HEK293 (cell line): ENCODE data around the gene ANTXRL.
A peak's percentile ranks its signal among the peaks of the same experiment; 100 is the strongest.

Source experiments
- ATF2 ChIP-seq: fragments of 450-650 bp; formaldehyde crosslinking; IDR thresholded peaks from 2 replicates; pipeline ENCODE4 v1.5.1; 2016; ENCODE audit warnings: missing biosample characterization, missing genetic modification characterization, low read depth
- KLF17 ChIP-seq: fragments of 450-650 bp; formaldehyde crosslinking; IDR thresholded peaks from 2 replicates; pipeline ENCODE4 v1.5.1; 2016; ENCODE audit warnings: missing biosample characterization, missing genetic modification characterization
- MEIS1 ChIP-seq: sonication (generic); formaldehyde crosslinking; IDR thresholded peaks from 2 replicates; pipeline ENCODE4 v1.8.1; 2022; ENCODE audit warnings: missing genetic modification reagents, mild to moderate bottlenecking, borderline replicate concordance
- PRDM2 ChIP-seq: fragments of 450-650 bp; formaldehyde crosslinking; IDR thresholded peaks from 2 replicates; pipeline ENCODE4 v1.5.1; 2016; ENCODE audit warnings: missing biosample characterization, missing genetic modification characterization, borderline replicate concordance
- PRDM6 ChIP-seq: fragments of 450-650 bp; formaldehyde crosslinking; IDR thresholded peaks from 2 replicates; pipeline ENCODE4 v1.5.1; 2017; ENCODE audit warnings: missing biosample characterization, missing genetic modification characterization
- SALL2 ChIP-seq: fragments of 450-650 bp; formaldehyde crosslinking; IDR thresholded peaks from 2 replicates; pipeline ENCODE4 v1.5.0; 2017; ENCODE audit warnings: missing biosample characterization, mild to moderate bottlenecking, missing genetic modification characterization, borderline replicate concordance
- SETDB1 ChIP-seq: IDR thresholded peaks from one replicate; pipeline ENCODE4 v1.6.1; 2017; ENCODE audit warnings: mild to moderate bottlenecking, low read length, moderate library complexity, mixed read lengths; ENCODE audit not compliant: insufficient read length
- YY2 ChIP-seq: fragments of 450-650 bp; formaldehyde crosslinking; IDR thresholded peaks from 2 replicates; pipeline ENCODE4 v1.5.1; 2016; ENCODE audit warnings: missing biosample characterization, missing genetic modification characterization
- ZFHX2 ChIP-seq: fragments of 450-650 bp; formaldehyde crosslinking; conservative IDR thresholded peaks from 2 replicates; pipeline ENCODE4 v1.5.1; 2016; ENCODE audit warnings: missing biosample characterization, missing genetic modification characterization
- ZNF350 ChIP-seq: fragments of 450-650 bp; formaldehyde crosslinking; IDR thresholded peaks from 2 replicates; pipeline ENCODE4 v1.5.0; 2017; ENCODE audit warnings: missing biosample characterization, mild to moderate bottlenecking, missing genetic modification characterization
- ZNF549 ChIP-seq: fragments of 450-650 bp; IDR thresholded peaks from 2 replicates; pipeline ENCODE4 v1.5.1; 2018; ENCODE audit warnings: missing biosample characterization, missing genetic modification characterization, mild to moderate bottlenecking, inconsistent platforms, moderate library complexity
- ZNF610 ChIP-seq: fragments of 450-650 bp; formaldehyde crosslinking; IDR thresholded peaks from 2 replicates; pipeline ENCODE4 v1.5.1; 2016; ENCODE audit warnings: missing biosample characterization, missing genetic modification characterization, borderline replicate concordance
- TF ChIP-seq, protein P1 (sequence below): fragments of 450-650 bp; formaldehyde crosslinking; IDR thresholded peaks from 2 replicates; pipeline ENCODE4 v1.5.1; 2016; ENCODE audit warnings: missing biosample characterization, missing genetic modification characterization
- TF ChIP-seq, protein P2 (sequence below): fragments of 450-650 bp; formaldehyde crosslinking; IDR thresholded peaks from 2 replicates; pipeline ENCODE4 v1.5.1; 2016; ENCODE audit warnings: missing biosample characterization, missing genetic modification characterization
- TF ChIP-seq, protein P3 (sequence below): fragments of 450-650 bp; formaldehyde crosslinking; IDR thresholded peaks from 2 replicates; pipeline ENCODE4 v1.5.1; 2016; ENCODE audit warnings: missing biosample characterization, missing genetic modification characterization

ANTXRL gene

GRCh38 chr10:46284286-46285229, 2.2 kb upstream of the ANTXRL start (continued):
- TF ChIP-seq, protein P1, sequence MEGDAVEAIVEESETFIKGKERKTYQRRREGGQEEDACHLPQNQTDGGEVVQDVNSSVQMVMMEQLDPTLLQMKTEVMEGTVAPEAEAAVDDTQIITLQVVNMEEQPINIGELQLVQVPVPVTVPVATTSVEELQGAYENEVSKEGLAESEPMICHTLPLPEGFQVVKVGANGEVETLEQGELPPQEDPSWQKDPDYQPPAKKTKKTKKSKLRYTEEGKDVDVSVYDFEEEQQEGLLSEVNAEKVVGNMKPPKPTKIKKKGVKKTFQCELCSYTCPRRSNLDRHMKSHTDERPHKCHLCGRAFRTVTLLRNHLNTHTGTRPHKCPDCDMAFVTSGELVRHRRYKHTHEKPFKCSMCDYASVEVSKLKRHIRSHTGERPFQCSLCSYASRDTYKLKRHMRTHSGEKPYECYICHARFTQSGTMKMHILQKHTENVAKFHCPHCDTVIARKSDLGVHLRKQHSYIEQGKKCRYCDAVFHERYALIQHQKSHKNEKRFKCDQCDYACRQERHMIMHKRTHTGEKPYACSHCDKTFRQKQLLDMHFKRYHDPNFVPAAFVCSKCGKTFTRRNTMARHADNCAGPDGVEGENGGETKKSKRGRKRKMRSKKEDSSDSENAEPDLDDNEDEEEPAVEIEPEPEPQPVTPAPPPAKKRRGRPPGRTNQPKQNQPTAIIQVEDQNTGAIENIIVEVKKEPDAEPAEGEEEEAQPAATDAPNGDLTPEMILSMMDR (tag by site-specific recombination): 0 out of 2 replicates have a peak, but pooled peaks have one; percentile 14
- TF ChIP-seq ZNF610 (tag by site-specific recombination) (peak; percentile 11; the same call in 1 of the 2 replicates), ZNF549 (tag by site-specific recombination) (no peak), YY2 (tag by site-specific recombination) (no peak), MEIS1 (no peak), ZFHX2 (peak; percentile 94), KLF17 (tag by site-specific recombination) (no peak), PRDM6 (tag by site-specific recombination) (no peak), ATF2 (tag by site-specific recombination) (no peak), SETDB1 (no peak), PRDM2 (no peak), SALL2 (tag by site-specific recombination) (no peak), ZNF350 (tag by site-specific recombination) (no peak)
- TF ChIP-seq, protein P2, sequence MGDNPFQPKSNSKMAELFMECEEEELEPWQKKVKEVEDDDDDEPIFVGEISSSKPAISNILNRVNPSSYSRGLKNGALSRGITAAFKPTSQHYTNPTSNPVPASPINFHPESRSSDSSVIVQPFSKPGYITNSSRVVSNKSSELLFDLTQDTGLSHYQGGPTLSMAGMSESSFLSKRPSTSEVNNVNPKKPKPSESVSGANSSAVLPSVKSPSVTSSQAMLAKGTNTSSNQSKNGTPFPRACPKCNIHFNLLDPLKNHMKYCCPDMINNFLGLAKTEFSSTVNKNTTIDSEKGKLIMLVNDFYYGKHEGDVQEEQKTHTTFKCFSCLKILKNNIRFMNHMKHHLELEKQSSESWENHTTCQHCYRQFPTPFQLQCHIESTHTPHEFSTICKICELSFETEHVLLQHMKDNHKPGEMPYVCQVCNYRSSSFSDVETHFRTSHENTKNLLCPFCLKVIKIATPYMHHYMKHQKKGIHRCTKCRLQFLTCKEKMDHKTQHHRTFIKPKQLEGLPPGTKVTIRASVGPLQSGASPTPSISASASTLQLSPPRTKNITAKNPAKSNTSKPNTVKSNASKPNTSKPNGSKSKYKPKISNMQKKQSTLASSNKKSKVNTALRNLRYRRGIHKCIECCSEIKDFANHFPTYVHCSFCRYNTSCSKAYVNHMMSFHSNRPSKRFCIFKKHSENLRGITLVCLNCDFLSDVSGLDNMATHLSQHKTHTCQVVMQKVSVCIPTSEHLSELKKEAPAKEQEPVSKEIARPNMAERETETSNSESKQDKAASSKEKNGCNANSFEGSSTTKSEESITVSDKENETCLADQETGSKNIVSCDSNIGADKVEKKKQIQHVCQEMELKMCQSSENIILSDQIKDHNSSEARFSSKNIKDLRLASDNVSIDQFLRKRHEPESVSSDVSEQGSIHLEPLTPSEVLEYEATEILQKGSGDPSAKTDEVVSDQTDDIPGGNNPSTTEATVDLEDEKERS (tag by site-specific recombination): no peak
- TF ChIP-seq, protein P3, sequence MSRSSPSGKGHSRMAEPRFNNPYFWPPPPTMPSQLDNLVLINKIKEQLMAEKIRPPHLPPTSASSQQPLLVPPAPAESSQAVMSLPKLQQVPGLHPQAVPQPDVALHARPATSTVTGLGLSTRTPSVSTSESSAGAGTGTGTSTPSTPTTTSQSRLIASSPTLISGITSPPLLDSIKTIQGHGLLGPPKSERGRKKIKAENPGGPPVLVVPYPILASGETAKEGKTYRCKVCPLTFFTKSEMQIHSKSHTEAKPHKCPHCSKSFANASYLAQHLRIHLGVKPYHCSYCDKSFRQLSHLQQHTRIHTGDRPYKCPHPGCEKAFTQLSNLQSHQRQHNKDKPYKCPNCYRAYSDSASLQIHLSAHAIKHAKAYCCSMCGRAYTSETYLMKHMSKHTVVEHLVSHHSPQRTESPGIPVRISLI: no peak
